ENCODE results near the gene CNOT2.
"Not testable (repeated sequence)": the region's sequence is repeated elsewhere in the genome, so short reads cannot be mapped to it uniquely, and the experiment has no call there.

Gene CNOT2

GRCh38 chr12:70367258-70368141, 124.3 kb downstream of the CNOT2 start:
- no peak for DNase-seq

GRCh38 chr12:70372881-70373280, 129.6 kb downstream of the CNOT2 start:
- no peak for DNase-seq

GRCh38 chr12:70379846-70380245, 136.6 kb downstream of the CNOT2 start:
- DNase-seq: no peak

- DNase-seq: no peak
These were observed 140.3 kb downstream of the CNOT2 start for GRCh38 chr12:70383484-70383883.

- no peak for DNase-seq
These were observed 140.7 kb downstream of the CNOT2 start for GRCh38 chr12:70383886-70384285.

- no peak for DNase-seq
These were observed 143.5 kb downstream of the CNOT2 start for GRCh38 chr12:70386771-70387170.

- no peak for DNase-seq
These were observed 146.4 kb downstream of the CNOT2 start for GRCh38 chr12:70389678-70390077.

GRCh38 chr12:70392631-70393030, 149.4 kb downstream of the CNOT2 start:
- not testable (repeated sequence) for DNase-seq

GRCh38 chr12:70393787-70394499, 150.7 kb downstream of the CNOT2 start:
- peak; percentile 69 for DNase-seq

GRCh38 chr12:70398002-70398401, 154.8 kb downstream of the CNOT2 start:
- DNase-seq: no peak

GRCh38 chr12:70398862-70399261, 155.6 kb downstream of the CNOT2 start:
- no peak for DNase-seq

- no peak for DNase-seq
These were observed 156.1 kb downstream of the CNOT2 start for GRCh38 chr12:70399311-70399710.

GRCh38 chr12:70400124-70400523, 156.9 kb downstream of the CNOT2 start:
- DNase-seq: no peak

- DNase-seq: no peak
These were observed 159.4 kb downstream of the CNOT2 start for GRCh38 chr12:70402597-70402996.

GRCh38 chr12:70403826-70404225, 160.6 kb downstream of the CNOT2 start:
- no peak for DNase-seq
